Measurements from ENCODE around the gene CSK. TPM values are rescaled to one million over a fixed set of nuclear protein-coding genes. Genes with fewer than 3 reads are reported as not detected.

CSK gene
- polyA plus RNA-seq, 1 of the 3 experiments (the other 2 are of a cell fraction), result 53.1 TPM

DNA sequence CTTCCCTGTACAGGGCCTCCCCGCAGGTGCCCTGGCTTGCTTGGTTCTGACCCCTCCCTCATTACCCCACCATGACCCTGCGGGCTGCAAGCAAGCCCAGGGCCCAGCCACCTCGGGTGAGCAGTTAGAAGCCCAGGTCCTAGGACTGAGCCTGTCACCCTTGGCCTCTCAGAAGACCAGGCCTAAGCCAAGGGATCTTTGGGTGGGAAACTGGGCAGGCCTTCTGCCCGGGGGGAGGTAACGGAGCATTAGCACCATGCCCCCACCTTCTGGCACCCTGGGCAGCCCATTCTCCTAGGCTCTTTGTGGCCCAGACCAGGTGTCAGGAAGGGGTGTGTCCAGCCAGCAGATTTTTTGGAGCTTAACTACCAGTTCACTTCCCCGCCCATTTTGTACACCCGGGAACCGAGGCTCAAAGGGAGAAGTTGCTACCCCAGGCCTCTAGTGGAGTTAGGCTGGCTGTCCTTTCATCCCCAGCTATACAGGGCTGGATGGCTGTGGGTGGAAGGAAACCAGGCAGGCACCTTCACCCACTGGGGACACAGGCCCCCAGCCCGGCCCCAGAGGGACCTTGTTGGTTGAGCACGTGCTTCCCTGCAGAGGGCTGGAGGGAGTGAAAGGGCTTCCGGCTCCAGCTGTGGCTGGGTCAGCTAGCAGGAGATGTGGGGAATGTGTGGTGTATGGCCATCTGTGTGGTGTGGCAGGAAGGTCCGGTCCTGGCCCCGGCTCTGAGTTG lies 1.4 kb downstream of the CSK start:
- peak overlapping the region; percentile 85 to 97 for H3K4me3 ChIP-seq (ENCODE audit: low read depth in 2 of 2, low read length in 1 of 2)
- H3K9me2 ChIP-seq, result no peaks in the 10 kb centered on the region
- H3K36me3 ChIP-seq (replicated peaks in 1 of 2; ENCODE audit: control insufficient read depth in 1 of 2, insufficient read depth in 2 of 2, low read length in 1 of 2), result peaks cover 0 to 10% of the 10 kb centered on the region in 2 experiments
- WGBS (ENCODE audit: low lambda C conversion rate), result 23% methylated on average over 9 of the region's 13 CpGs
- H2AFZ ChIP-seq (ENCODE audit: low read depth), result no peak overlapping the region
- TF ChIP-seq CHD2 (IDR thresholded peaks at IDR 0.05; ENCODE audit: low read length, partially characterized antibody) (no peak), EP300 (IDR thresholded peaks at IDR 0.05; ENCODE audit: borderline replicate concordance in 1 of 2, low read depth in 1 of 2, low read length in 1 of 2) (no peak), EZH2phosphoT487 (IDR thresholded peaks at IDR 0.05; ENCODE audit: borderline replicate concordance, low read depth) (no peak), ELF1 (IDR thresholded peaks at IDR 0.05) (no peak), GABPA (IDR thresholded peaks at IDR 0.05; ENCODE audit: low read depth) (no peak), TCF12 (IDR thresholded peaks at IDR 0.05) (no peak), MXI1 (IDR thresholded peaks at IDR 0.05; ENCODE audit: low read depth, low read length) (peak; percentile 81), NRF1 (IDR thresholded peaks at IDR 0.05; ENCODE audit: low read depth, low read length) (no peak), POLR2AphosphoS5 (IDR thresholded peaks at IDR 0.05; ENCODE audit: low read depth, low read length) (no peak), RCOR1 (IDR thresholded peaks at IDR 0.05; ENCODE audit: low read length) (no peak)
- TF ChIP-seq, protein P1, sequence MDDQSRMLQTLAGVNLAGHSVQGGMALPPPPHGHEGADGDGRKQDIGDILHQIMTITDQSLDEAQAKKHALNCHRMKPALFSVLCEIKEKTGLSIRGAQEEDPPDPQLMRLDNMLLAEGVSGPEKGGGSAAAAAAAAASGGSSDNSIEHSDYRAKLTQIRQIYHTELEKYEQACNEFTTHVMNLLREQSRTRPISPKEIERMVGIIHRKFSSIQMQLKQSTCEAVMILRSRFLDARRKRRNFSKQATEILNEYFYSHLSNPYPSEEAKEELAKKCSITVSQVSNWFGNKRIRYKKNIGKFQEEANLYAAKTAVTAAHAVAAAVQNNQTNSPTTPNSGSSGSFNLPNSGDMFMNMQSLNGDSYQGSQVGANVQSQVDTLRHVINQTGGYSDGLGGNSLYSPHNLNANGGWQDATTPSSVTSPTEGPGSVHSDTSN (IDR thresholded peaks at IDR 0.05), result no peak
- TF ChIP-seq, protein P2, sequence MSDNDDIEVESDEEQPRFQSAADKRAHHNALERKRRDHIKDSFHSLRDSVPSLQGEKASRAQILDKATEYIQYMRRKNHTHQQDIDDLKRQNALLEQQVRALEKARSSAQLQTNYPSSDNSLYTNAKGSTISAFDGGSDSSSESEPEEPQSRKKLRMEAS (IDR thresholded peaks at IDR 0.05; ENCODE audit: low read depth), result peak; percentile 85
- TF ChIP-seq, protein P3, sequence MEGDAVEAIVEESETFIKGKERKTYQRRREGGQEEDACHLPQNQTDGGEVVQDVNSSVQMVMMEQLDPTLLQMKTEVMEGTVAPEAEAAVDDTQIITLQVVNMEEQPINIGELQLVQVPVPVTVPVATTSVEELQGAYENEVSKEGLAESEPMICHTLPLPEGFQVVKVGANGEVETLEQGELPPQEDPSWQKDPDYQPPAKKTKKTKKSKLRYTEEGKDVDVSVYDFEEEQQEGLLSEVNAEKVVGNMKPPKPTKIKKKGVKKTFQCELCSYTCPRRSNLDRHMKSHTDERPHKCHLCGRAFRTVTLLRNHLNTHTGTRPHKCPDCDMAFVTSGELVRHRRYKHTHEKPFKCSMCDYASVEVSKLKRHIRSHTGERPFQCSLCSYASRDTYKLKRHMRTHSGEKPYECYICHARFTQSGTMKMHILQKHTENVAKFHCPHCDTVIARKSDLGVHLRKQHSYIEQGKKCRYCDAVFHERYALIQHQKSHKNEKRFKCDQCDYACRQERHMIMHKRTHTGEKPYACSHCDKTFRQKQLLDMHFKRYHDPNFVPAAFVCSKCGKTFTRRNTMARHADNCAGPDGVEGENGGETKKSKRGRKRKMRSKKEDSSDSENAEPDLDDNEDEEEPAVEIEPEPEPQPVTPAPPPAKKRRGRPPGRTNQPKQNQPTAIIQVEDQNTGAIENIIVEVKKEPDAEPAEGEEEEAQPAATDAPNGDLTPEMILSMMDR (IDR thresholded peaks at IDR 0.05), result no peak
- H3K4me1 ChIP-seq (ENCODE audit: control insufficient read depth in 1 of 2, insufficient read depth in 2 of 2, low read depth in 1 of 2, low read length in 1 of 2), result peaks cover 10 to 42% of the 10 kb centered on the region in 2 experiments; a peak in 2 of 4 replicates
- H3K27ac ChIP-seq (ENCODE audit: low read depth in 2 of 2, low read length in 1 of 2), result peak overlapping the region in 1 of 2 experiments; percentile 76; a peak in 2 of 4 replicates
- peak; percentile 59 for DNase-seq
- peak overlapping the region; percentile 98 for H3K4me2 ChIP-seq
- no peaks in the 10 kb centered on the region for H3K9me3 ChIP-seq
- H3K9ac ChIP-seq, result peak overlapping the region; percentile 77
- ChIA-PET POLR2A (interaction anchor here (0.6 kb wide), 1 partner anchor 20 kb away, joined by 3 read pairs; no protein-coding TSS in a partner anchor), CTCF (interaction anchor here (0.8 to 24.3 kb wide), 14 partner anchors 10 to 167 kb away, joined by 3 to 1109 read pairs (median 14); partner anchors contain the start of genes CLK3 and ULK3)
- H3F3A ChIP-seq (replicated peaks; ENCODE audit: insufficient read depth), result peaks cover 3% of the 10 kb centered on the region
- H3K79me2 ChIP-seq (ENCODE audit: insufficient read depth), result peaks cover 59% of the 10 kb centered on the region
- H4K20me1 ChIP-seq (ENCODE audit: insufficient read depth), result peaks cover 54% of the 10 kb centered on the region
- no peaks in the 10 kb centered on the region for H3K27me3 ChIP-seq (ENCODE audit: insufficient read depth)

DNA sequence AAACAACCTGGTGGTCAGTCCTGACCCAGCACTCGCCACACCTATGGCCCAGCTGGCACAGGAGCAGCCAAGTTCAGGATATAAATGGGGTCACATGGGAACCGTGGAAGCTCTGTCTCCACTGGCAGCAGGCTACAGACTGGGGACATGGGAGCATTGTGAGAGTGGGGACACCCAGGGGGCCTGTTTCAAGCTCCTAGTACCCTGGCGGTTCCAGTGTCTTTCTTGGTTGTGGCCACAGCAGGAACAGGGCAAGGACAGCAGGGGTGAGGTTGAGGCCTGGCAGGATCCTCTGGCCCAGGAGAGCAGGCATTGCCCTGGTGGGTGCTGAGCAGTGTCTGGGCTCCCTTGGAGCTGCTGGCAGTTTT lies 1.9 kb downstream of the CSK start:
- Histone ChIP-seq H3K27ac (ENCODE audit: low read depth in 2 of 2, low read length in 1 of 2) (peak overlapping the region in 1 of 2 experiments; percentile 40; a peak in 1 of 4 replicates), H3K9me2 (no peaks in the 10 kb centered on the region), H3K4me2 (peak overlapping the region; percentile 98), H3K9ac (peak overlapping the region; percentile 77; the same call in 1 of the 2 replicates), H4K20me1 (ENCODE audit: insufficient read depth) (peaks cover 60% of the 10 kb centered on the region), H2AFZ (ENCODE audit: low read depth) (no peak overlapping the region), H3F3A (replicated peaks; ENCODE audit: insufficient read depth) (peaks cover 3% of the 10 kb centered on the region), H3K36me3 (replicated peaks in 1 of 2; ENCODE audit: control insufficient read depth in 1 of 2, insufficient read depth in 2 of 2, low read length in 1 of 2) (peaks cover 0 to 10% of the 10 kb centered on the region in 2 experiments), H3K4me3 (ENCODE audit: low read depth in 2 of 2, low read length in 1 of 2) (peak overlapping the region; percentile 85 to 97), H3K9me3 (no peaks in the 10 kb centered on the region), H3K4me1 (ENCODE audit: control insufficient read depth in 1 of 2, insufficient read depth in 2 of 2, low read depth in 1 of 2, low read length in 1 of 2) (peaks cover 10 to 48% of the 10 kb centered on the region in 2 experiments; a peak in 2 of 4 replicates), H3K27me3 (ENCODE audit: insufficient read depth) (no peaks in the 10 kb centered on the region), H3K79me2 (ENCODE audit: insufficient read depth) (peaks cover 64% of the 10 kb centered on the region)
- 57% methylated on average over 1 of the region's 3 CpGs for WGBS (ENCODE audit: low lambda C conversion rate)
- TF ChIP-seq EZH2phosphoT487 (IDR thresholded peaks at IDR 0.05; ENCODE audit: borderline replicate concordance, low read depth), result no peak
- no peak for TF ChIP-seq TEAD4 (IDR thresholded peaks at IDR 0.05; ENCODE audit: borderline replicate concordance, insufficient read depth)
- no peak for TF ChIP-seq MXI1 (IDR thresholded peaks at IDR 0.05; ENCODE audit: low read depth, low read length)
- TF ChIP-seq, protein P2 (IDR thresholded peaks at IDR 0.05; ENCODE audit: low read depth), result no peak
- no peak for TF ChIP-seq MEF2A (IDR thresholded peaks at IDR 0.05; ENCODE audit: borderline replicate concordance, low read depth)
- TF ChIP-seq NFIC (IDR thresholded peaks at IDR 0.05; ENCODE audit: borderline replicate concordance), result no peak
- no peak for TF ChIP-seq YY1 (IDR thresholded peaks at IDR 0.05; ENCODE audit: low read depth)
- no peak for TF ChIP-seq RAD21 (IDR thresholded peaks at IDR 0.05; ENCODE audit: low read length)
- no peak for TF ChIP-seq SMC3 (IDR thresholded peaks at IDR 0.05; ENCODE audit: low read depth, low read length)
- TF ChIP-seq, protein P1 (IDR thresholded peaks at IDR 0.05), result no peak
- ChIA-PET POLR2A (interaction anchor here (0.6 kb wide), 1 partner anchor 20 kb away, joined by 3 read pairs; no protein-coding TSS in a partner anchor), CTCF (interaction anchor here (0.8 to 24.3 kb wide), 13 partner anchors 10 to 167 kb away, joined by 3 to 1109 read pairs (median 14); partner anchors contain the start of genes CLK3 and ULK3)
- no peak for DNase-seq
